K562 (cell line): Measurements from ENCODE around the gene ZNF273.

Source experiments
- BCLAF1 ChIP-seq, 2 experiments: fragments of 450-650 bp in 1 of 2; IDR thresholded peaks; 2 replicates each; pipeline ENCODE4 v1.6.1; 2011 to 2017; ENCODE audit warnings: low read depth in 2 of 2, antibody characterized with exemption in 1 of 2, borderline replicate concordance in 1 of 2, low read length in 1 of 2, mild to moderate bottlenecking in 1 of 2, mixed read lengths in 1 of 2; ENCODE audit not compliant: control insufficient read depth in 1 of 2
- CTCF ChIP-seq, 3 experiments: IDR thresholded peaks in 2 of 3; conservative IDR thresholded peaks in 1 of 3; 2 replicates each; pipeline ENCODE4 v1.5.1; 2011 to 2012; ENCODE audit warnings: low read length in 3 of 3, mild to moderate bottlenecking in 3 of 3, control low read depth in 2 of 3, improper control_type of control experiment in 1 of 3, inconsistent platforms in 1 of 3, low read depth in 1 of 3, mixed read lengths in 1 of 3, moderate library complexity in 1 of 3; ENCODE audit not compliant: insufficient read depth in 2 of 3
- EZH2 ChIP-seq: IDR thresholded peaks from 2 replicates; pipeline ENCODE4 v1.6.1; 2012; ENCODE audit warnings: low read depth, mild to moderate bottlenecking, inconsistent platforms, low read length, borderline replicate concordance
- GATA2 ChIP-seq: sonication (generic); formaldehyde crosslinking; IDR thresholded peaks from 2 replicates; pipeline ENCODE4 v1.4.0; 2020; ENCODE audit warnings: mild to moderate bottlenecking, missing genetic modification reagents
- KLF1 ChIP-seq: fragments of 450-650 bp; IDR thresholded peaks from 2 replicates; pipeline ENCODE4 v1.6.1; 2016; ENCODE audit warnings: missing genetic modification characterization, missing compliant biosample characterization
- MNT ChIP-seq, 2 experiments: fragments of 450-650 bp; conservative IDR thresholded peaks; 2 replicates each; pipeline ENCODE4 v1.6.1; 2017; ENCODE audit warnings: mild to moderate bottlenecking in 2 of 2, moderate library complexity in 2 of 2
- NCOA1 ChIP-seq: fragments of 450-650 bp; IDR thresholded peaks from 2 replicates; pipeline ENCODE4 v1.6.1; 2016; ENCODE audit warnings: low read depth
- POLR2AphosphoS5 ChIP-seq: IDR thresholded peaks from 2 replicates; pipeline ENCODE4 v1.6.1; 2011; ENCODE audit warnings: mild to moderate bottlenecking, low read depth, low read length, moderate library complexity; ENCODE audit not compliant: control insufficient read depth, insufficient read depth
- RAD21 ChIP-seq, 2 experiments: fragments of 250-450 bp in 1 of 2; fragments of 450-650 bp in 1 of 2; sonication (Bioruptor Pico) in 1 of 2; formaldehyde crosslinking in 1 of 2; IDR thresholded peaks in 1 of 2; conservative IDR thresholded peaks in 1 of 2; 2 replicates each; pipeline versions ENCODE4 v1.4.0 to v1.8.0; 2020 to 2022; ENCODE audit warnings: mild to moderate bottlenecking in 2 of 2, moderate library complexity in 1 of 2
- TBL1XR1 ChIP-seq, 2 experiments: IDR thresholded peaks; 2 replicates each; pipeline ENCODE4 v1.6.1; 2012; ENCODE audit warnings: improper control_type of control experiment in 2 of 2, low read length in 2 of 2, mild to moderate bottlenecking in 1 of 2
- TCF7L2 ChIP-seq: fragments of 150-350 bp; IDR thresholded peaks from 2 replicates; pipeline ENCODE4 v1.6.1; 2016; ENCODE audit warnings: low read depth, mild to moderate bottlenecking, low read length, moderate library complexity
- ZBTB8A ChIP-seq: fragments of 450-650 bp; IDR thresholded peaks from 2 replicates; pipeline ENCODE4 v1.6.1; 2018; ENCODE audit warnings: mild to moderate bottlenecking, moderate library complexity; ENCODE audit not compliant: partially characterized antibody
- ZNF24 ChIP-seq: fragments of 450-650 bp; IDR thresholded peaks from 2 replicates; pipeline ENCODE4 v1.6.1; 2016
- ZNF274 ChIP-seq: IDR thresholded peaks from 2 replicates; pipeline ENCODE4 v1.6.1; 2011; ENCODE audit warnings: low read depth, mild to moderate bottlenecking, low read length, moderate library complexity, borderline replicate concordance

- TF ChIP-seq RAD21 (CRISPR knock-in tag; conservative IDR thresholded peaks at IDR 0.05 in 1 of 2, IDR thresholded peaks at IDR 0.05 in 1 of 2), result no peak
- TF ChIP-seq BCLAF1 (IDR thresholded peaks at IDR 0.05; ENCODE audit: borderline replicate concordance in 1 of 2, control insufficient read depth in 1 of 2, low read depth in 2 of 2, low read length in 1 of 2), result no peak
- TF ChIP-seq CTCF (IDR thresholded peaks at IDR 0.05 in 2 of 3, conservative IDR thresholded peaks at IDR 0.05 in 1 of 3; ENCODE audit: insufficient read depth in 2 of 3, low read depth in 1 of 3, low read length in 3 of 3), result no peak
- TF ChIP-seq ZNF24, result no peak
- no peak for TF ChIP-seq GATA2 (CRISPR knock-in tag)
- no peak for TF ChIP-seq MNT (conservative IDR thresholded peaks at IDR 0.05)
- no peak for TF ChIP-seq ZNF274
- TF ChIP-seq KLF1 (tag), result no peak
- TF ChIP-seq POLR2AphosphoS5, result no peak
- TF ChIP-seq ZBTB8A, result no peak
- TF ChIP-seq EZH2, result no peak
- TF ChIP-seq TCF7L2, result no peak
- TF ChIP-seq NCOA1, result no peak
- TF ChIP-seq TBL1XR1 (IDR thresholded peaks at IDR 0.05; ENCODE audit: low read length in 2 of 2), result no peak
Observed at GRCh38 chr7:64881461-64882287, 21.4 kb upstream of the ZNF273 start.
